ENCODE results near the gene VLDLR. TPM values are rescaled to one million over a fixed set of nuclear protein-coding genes. Genes with fewer than 3 reads are reported as not detected.

Gene VLDLR
- total and polyA plus RNA-seq, 7 experiments from 2014 or later: 0.07 to 8.1 TPM; not detected in 5

- Mint-ChIP-seq H3K27ac (no peak overlapping the region), H3K4me1 (no peaks in the 10 kb centered on the region), H3K9me3 (peaks cover 0 to 4% (median 0%) of the 10 kb centered on the region in 11 donors), H3K4me3 (no peak overlapping the region), H3K36me3 (peaks cover 0 to 2% (median 0%) of the 10 kb centered on the region in 5 donors), H3K27me3 (peaks cover 0 to 3% (median 0%) of the 10 kb centered on the region in 5 donors)
- no peak for DNase-seq
- Histone ChIP-seq H3K27me3 (ENCODE audit: control insufficient read depth in 2 of 2, insufficient read depth in 2 of 2, low read length in 2 of 2) (peaks cover 0 to 2% of the 10 kb centered on the region in 2 donors), H3K27ac (ENCODE audit: low read depth, low read length) (no peak overlapping the region), H3K4me3 (ENCODE audit: low read length) (no peak overlapping the region), H3K36me3 (ENCODE audit: control insufficient read depth in 2 of 3, insufficient read depth in 3 of 3, low read length in 3 of 3) (no peaks in the 10 kb centered on the region), H3K4me1 (ENCODE audit: control insufficient read depth in 2 of 2, insufficient read depth in 2 of 2, low read length in 2 of 2) (no peaks in the 10 kb centered on the region), H3K9me3 (ENCODE audit: control insufficient read depth in 2 of 3, low read length in 3 of 3) (no peaks in the 10 kb centered on the region)
- intact Hi-C loops (cut with micrococcal nuclease): no loop called here
- ChIA-PET CTCF (no interaction called here), POLR2A (no interaction called here)
- no peak for ATAC-seq
These were observed 57.4 kb downstream of the VLDLR start for GRCh38 chr9:2679011-2679410.

DNA sequence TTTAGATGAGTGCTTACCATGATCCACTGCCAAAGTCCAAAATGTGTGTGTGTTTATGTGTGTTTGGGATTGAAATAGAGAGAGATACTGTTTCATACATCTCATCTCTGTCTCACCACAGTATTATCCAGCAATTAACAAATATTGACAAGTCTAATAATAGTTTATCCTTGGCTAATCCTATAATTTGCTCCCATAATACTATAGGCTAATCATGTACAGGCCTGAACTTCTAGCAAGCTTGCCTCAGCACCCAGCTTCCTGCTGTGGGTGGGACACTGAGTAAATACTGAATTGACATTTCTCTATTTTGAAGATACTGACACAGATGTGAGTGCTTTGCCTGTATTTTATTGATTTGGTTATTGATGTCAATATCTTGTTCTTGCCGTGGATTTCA lies 60.4 kb downstream of the VLDLR start:
- H3K4me3 ChIP-seq (ENCODE audit: low read length): no peak overlapping the region
- intact Hi-C loops (cut with micrococcal nuclease): no loop called here
- no peaks in the 10 kb centered on the region for H3K36me3 ChIP-seq (ENCODE audit: control insufficient read depth in 2 of 3, insufficient read depth in 3 of 3, low read length in 3 of 3)
- ATAC-seq: no peak
- no peak overlapping the region for H3K27ac ChIP-seq (ENCODE audit: low read depth, low read length)
- Mint-ChIP-seq H3K4me1 (no peaks in the 10 kb centered on the region), H3K27ac (no peak overlapping the region), H3K9me3 (peaks cover 0 to 4% (median 0%) of the 10 kb centered on the region in 11 donors), H3K27me3 (no peaks in the 10 kb centered on the region), H3K36me3 (peaks cover 0 to 2% (median 0%) of the 10 kb centered on the region in 5 donors), H3K4me3 (no peak overlapping the region)
- no peaks in the 10 kb centered on the region for H3K4me1 ChIP-seq (ENCODE audit: control insufficient read depth in 2 of 2, insufficient read depth in 2 of 2, low read length in 2 of 2)
- CTCF ChIA-PET: no interaction called here
- DNase-seq: no peak
- H3K9me3 ChIP-seq (ENCODE audit: control insufficient read depth in 2 of 3, low read length in 3 of 3): no peaks in the 10 kb centered on the region
- POLR2A ChIA-PET: no interaction called here
- no peaks in the 10 kb centered on the region for H3K27me3 ChIP-seq (ENCODE audit: control insufficient read depth in 2 of 2, insufficient read depth in 2 of 2, low read length in 2 of 2)

DNA sequence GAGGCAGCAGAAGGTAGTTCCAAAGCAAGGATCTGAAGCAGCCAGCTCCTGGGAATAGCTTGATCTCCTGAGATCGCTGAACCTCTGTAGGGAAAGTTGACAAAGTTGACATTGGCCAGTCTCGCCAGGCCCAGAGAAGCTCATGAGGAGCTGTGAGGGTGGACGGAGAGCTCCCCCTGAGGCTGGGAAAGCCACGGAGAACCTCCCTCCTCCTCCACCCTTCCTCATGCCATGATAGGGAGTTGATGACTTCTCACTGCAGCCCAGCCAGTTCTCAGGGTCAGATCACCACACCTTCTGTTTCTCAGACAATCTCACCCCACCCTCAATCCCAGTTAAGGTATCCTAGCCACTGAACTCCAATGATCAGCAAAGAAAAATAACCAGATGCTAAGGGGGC lies 65.3 kb downstream of the VLDLR start:
- Histone ChIP-seq H3K9me3 (ENCODE audit: control insufficient read depth in 2 of 3, low read length in 3 of 3) (no peaks in the 10 kb centered on the region), H3K36me3 (ENCODE audit: control insufficient read depth in 2 of 3, insufficient read depth in 3 of 3, low read length in 3 of 3) (no peaks in the 10 kb centered on the region), H3K4me3 (ENCODE audit: low read length) (no peak overlapping the region), H3K27ac (ENCODE audit: low read depth, low read length) (no peak overlapping the region), H3K4me1 (ENCODE audit: control insufficient read depth in 2 of 2, insufficient read depth in 2 of 2, low read length in 2 of 2) (no peaks in the 10 kb centered on the region), H3K27me3 (ENCODE audit: control insufficient read depth in 2 of 2, insufficient read depth in 2 of 2, low read length in 2 of 2) (no peaks in the 10 kb centered on the region)
- ChIA-PET CTCF (no interaction called here), POLR2A (no interaction called here)
- Mint-ChIP-seq H3K27ac (no peak overlapping the region), H3K27me3 (no peaks in the 10 kb centered on the region), H3K4me3 (no peak overlapping the region), H3K36me3 (no peaks in the 10 kb centered on the region), H3K4me1 (no peaks in the 10 kb centered on the region), H3K9me3 (no peaks in the 10 kb centered on the region)
- ATAC-seq: no peak
- no peak for DNase-seq
- intact Hi-C loops (cut with micrococcal nuclease): no loop called here

DNA sequence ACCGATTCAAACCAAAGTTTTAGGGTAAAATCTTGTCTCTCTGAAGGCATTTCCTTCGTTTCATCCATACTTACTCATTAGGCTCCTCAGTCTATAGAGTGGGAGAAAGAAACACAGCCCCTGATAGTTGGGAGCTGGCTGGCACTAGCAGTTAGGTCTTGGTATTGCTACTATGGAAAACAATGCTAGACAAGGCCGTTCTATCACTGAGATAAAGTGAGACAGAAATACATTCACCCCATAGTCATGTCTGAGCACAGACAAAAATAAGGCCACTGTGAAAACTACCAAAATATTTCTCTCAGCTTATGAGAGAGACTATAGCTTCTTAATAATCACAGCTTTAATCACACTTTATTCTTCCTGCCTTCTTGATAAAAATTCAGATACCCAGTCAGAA lies 67.0 kb downstream of the VLDLR start:
- peaks cover 0 to 2% (median 0%) of the 10 kb centered on the region in 5 donors for H3K36me3 Mint-ChIP-seq
- H3K27me3 Mint-ChIP-seq: no peaks in the 10 kb centered on the region
- ChIA-PET POLR2A (no interaction called here), CTCF (no interaction called here)
- Histone ChIP-seq H3K36me3 (ENCODE audit: control insufficient read depth in 2 of 3, insufficient read depth in 3 of 3, low read length in 3 of 3) (no peaks in the 10 kb centered on the region), H3K4me1 (ENCODE audit: control insufficient read depth in 2 of 2, insufficient read depth in 2 of 2, low read length in 2 of 2) (no peaks in the 10 kb centered on the region), H3K9me3 (ENCODE audit: control insufficient read depth in 2 of 3, low read length in 3 of 3) (no peaks in the 10 kb centered on the region), H3K27ac (ENCODE audit: low read depth, low read length) (no peak overlapping the region), H3K27me3 (ENCODE audit: control insufficient read depth in 2 of 2, insufficient read depth in 2 of 2, low read length in 2 of 2) (no peaks in the 10 kb centered on the region), H3K4me3 (ENCODE audit: low read length) (no peak overlapping the region)
- H3K4me3 Mint-ChIP-seq: no peak overlapping the region
- no peak for DNase-seq
- intact Hi-C loops (cut with micrococcal nuclease): no loop called here
- H3K27ac Mint-ChIP-seq: no peak overlapping the region
- no peak for ATAC-seq
- no peaks in the 10 kb centered on the region for H3K4me1 Mint-ChIP-seq
- H3K9me3 Mint-ChIP-seq: no peaks in the 10 kb centered on the region

DNA sequence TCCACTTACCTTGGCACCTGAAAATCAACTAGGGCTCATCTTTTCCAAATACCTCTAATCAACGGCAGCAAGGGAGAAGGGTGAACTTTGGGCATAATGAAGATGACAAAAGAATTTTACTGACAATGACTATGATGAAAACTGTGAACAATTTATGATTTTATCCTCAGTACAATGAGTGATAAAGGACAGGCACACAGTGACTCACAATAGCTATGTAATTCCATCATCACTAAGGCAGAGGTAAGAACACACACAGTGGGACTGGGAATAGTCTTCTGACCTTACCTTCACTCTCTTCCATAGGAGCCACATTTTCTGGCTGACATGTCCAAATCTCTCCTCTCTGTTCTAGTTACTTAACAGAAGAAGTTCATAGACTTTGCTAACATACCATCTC lies 69.6 kb downstream of the VLDLR start:
- intact Hi-C loops (cut with micrococcal nuclease): no loop called here
- no peaks in the 10 kb centered on the region for H3K27me3 ChIP-seq (ENCODE audit: control insufficient read depth in 2 of 2, insufficient read depth in 2 of 2, low read length in 2 of 2)
- no peak for ATAC-seq
- POLR2A ChIA-PET: no interaction called here
- CTCF ChIA-PET: no interaction called here
- no peak for DNase-seq
- Mint-ChIP-seq H3K27ac (no peak overlapping the region), H3K27me3 (no peaks in the 10 kb centered on the region), H3K4me3 (no peak overlapping the region), H3K9me3 (no peaks in the 10 kb centered on the region), H3K4me1 (no peaks in the 10 kb centered on the region), H3K36me3 (peaks cover 0 to 8% (median 0%) of the 10 kb centered on the region in 5 donors)
- no peak overlapping the region for H3K27ac ChIP-seq (ENCODE audit: low read depth, low read length)
- no peak overlapping the region for H3K4me3 ChIP-seq (ENCODE audit: low read length)
- H3K36me3 ChIP-seq (ENCODE audit: control insufficient read depth in 2 of 3, insufficient read depth in 3 of 3, low read length in 3 of 3): no peaks in the 10 kb centered on the region
- no peaks in the 10 kb centered on the region for H3K9me3 ChIP-seq (ENCODE audit: control insufficient read depth in 2 of 3, low read length in 3 of 3)
- no peaks in the 10 kb centered on the region for H3K4me1 ChIP-seq (ENCODE audit: control insufficient read depth in 2 of 2, insufficient read depth in 2 of 2, low read length in 2 of 2)

GRCh38 chr9:2691626-2692025 lies 70.0 kb downstream of the VLDLR start:
- H3K4me1 Mint-ChIP-seq: no peaks in the 10 kb centered on the region
- H3K36me3 ChIP-seq (ENCODE audit: control insufficient read depth in 2 of 3, insufficient read depth in 3 of 3, low read length in 3 of 3): no peaks in the 10 kb centered on the region
- no peak overlapping the region for H3K4me3 Mint-ChIP-seq
- H3K27me3 Mint-ChIP-seq: no peaks in the 10 kb centered on the region
- ATAC-seq (no peak), DNase-seq (no peak)
- CTCF ChIA-PET: no interaction called here
- H3K4me3 ChIP-seq (ENCODE audit: low read length): no peak overlapping the region
- H3K9me3 ChIP-seq (ENCODE audit: control insufficient read depth in 2 of 3, low read length in 3 of 3): no peaks in the 10 kb centered on the region
- POLR2A ChIA-PET: no interaction called here
- H3K36me3 Mint-ChIP-seq: peaks cover 0 to 8% (median 0%) of the 10 kb centered on the region in 5 donors
- H3K9me3 Mint-ChIP-seq: no peaks in the 10 kb centered on the region
- H3K27ac ChIP-seq (ENCODE audit: low read depth, low read length): no peak overlapping the region
- H3K27me3 ChIP-seq (ENCODE audit: control insufficient read depth in 2 of 2, insufficient read depth in 2 of 2, low read length in 2 of 2): no peaks in the 10 kb centered on the region
- no peak overlapping the region for H3K27ac Mint-ChIP-seq
- intact Hi-C loops (cut with micrococcal nuclease): no loop called here
- no peaks in the 10 kb centered on the region for H3K4me1 ChIP-seq (ENCODE audit: control insufficient read depth in 2 of 2, insufficient read depth in 2 of 2, low read length in 2 of 2)

DNA sequence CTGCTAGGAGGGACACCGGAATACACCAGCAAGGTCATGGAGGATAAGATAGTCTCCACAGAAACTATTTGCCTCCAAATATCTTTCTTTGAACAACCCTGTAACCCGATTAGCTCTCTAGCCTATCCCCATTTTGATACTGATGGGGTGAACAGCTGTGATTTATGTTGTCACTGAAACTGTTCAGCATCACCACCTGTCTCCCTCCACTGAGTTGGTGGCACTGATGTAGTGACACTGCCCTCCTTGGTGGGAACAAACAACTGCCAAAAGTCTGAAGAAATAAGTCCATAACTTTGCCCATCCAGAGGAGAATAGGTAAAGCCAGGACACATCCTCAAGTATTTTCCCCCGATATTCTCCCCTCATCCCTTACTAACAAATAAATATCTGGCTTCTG lies 71.5 kb downstream of the VLDLR start:
- ChIA-PET POLR2A (no interaction called here), CTCF (no interaction called here)
- ATAC-seq (no peak), DNase-seq (no peak)
- Histone ChIP-seq H3K4me3 (ENCODE audit: low read length) (no peak overlapping the region), H3K27ac (ENCODE audit: low read depth, low read length) (no peak overlapping the region), H3K9me3 (ENCODE audit: control insufficient read depth in 2 of 3, low read length in 3 of 3) (no peaks in the 10 kb centered on the region), H3K4me1 (ENCODE audit: control insufficient read depth in 2 of 2, insufficient read depth in 2 of 2, low read length in 2 of 2) (no peaks in the 10 kb centered on the region), H3K27me3 (ENCODE audit: control insufficient read depth in 2 of 2, insufficient read depth in 2 of 2, low read length in 2 of 2) (no peaks in the 10 kb centered on the region), H3K36me3 (ENCODE audit: control insufficient read depth in 2 of 3, insufficient read depth in 3 of 3, low read length in 3 of 3) (no peaks in the 10 kb centered on the region)
- no peak overlapping the region for H3K27ac Mint-ChIP-seq
- intact Hi-C loops (cut with micrococcal nuclease): no loop called here
- H3K27me3 Mint-ChIP-seq: no peaks in the 10 kb centered on the region
- H3K4me3 Mint-ChIP-seq: no peak overlapping the region
- H3K9me3 Mint-ChIP-seq: peaks cover 0 to 2% (median 0%) of the 10 kb centered on the region in 11 donors
- peaks cover 0 to 8% (median 0%) of the 10 kb centered on the region in 5 donors for H3K36me3 Mint-ChIP-seq
- no peaks in the 10 kb centered on the region for H3K4me1 Mint-ChIP-seq
